Large intestine (tissue), 3 donors: ENCODE results near the gene ZBTB17. TPM values are rescaled to one million over a fixed set of nuclear protein-coding genes. Genes with fewer than 3 reads are reported as not detected.

Experiments used
- DNase-seq, 2 donors: peaks; one replicate each; pipeline versions ENCODE4 v3.0.0 to v3.0.0-alpha.2; 2013
- H3K27ac ChIP-seq: one replicate; pipeline ENCODE4 v1.5.1; 2013; ENCODE audit warnings: low read length
- H3K27me3 ChIP-seq: 2 replicates; pipeline ENCODE4 v1.6.1; 2013; ENCODE audit warnings: low read length; ENCODE audit not compliant: control insufficient read depth, insufficient read depth
- H3K36me3 ChIP-seq: 2 replicates; pipeline ENCODE4 v1.6.1; 2013; ENCODE audit warnings: low read length; ENCODE audit not compliant: control insufficient read depth, insufficient read depth
- H3K4me1 ChIP-seq: one replicate; pipeline ENCODE4 v1.6.1; 2013; ENCODE audit warnings: low read length; ENCODE audit not compliant: control insufficient read depth, insufficient read depth
- H3K4me3 ChIP-seq: one replicate; pipeline ENCODE4 v1.5.1; 2013; ENCODE audit warnings: low read length
- H3K9me3 ChIP-seq: one replicate; pipeline ENCODE4 v1.6.1; 2013; ENCODE audit warnings: mild to moderate bottlenecking, low read depth, low read length, moderate library complexity; ENCODE audit not compliant: control insufficient read depth
- WGBS: methylation state at CpG from one replicate; pipeline ENCODE4 v1.1.5; 2013; ENCODE audit warnings: low lambda C conversion rate; ENCODE audit not compliant: insufficient coverage; 5-methylcytosine and 5-hydroxymethylcytosine counted together
- polyA plus RNA-seq: library from polyadenylated mRNA; unstranded; fragments of 120-200 nt; gene quantifications from one replicate; pipeline ENCODE4 v1.2.1, GENCODE V29; 2013

ZBTB17 gene
- polyA plus RNA-seq, 1 donor: 22.8 TPM

- no CpG with 5 or more reads among the region's 13 CpGs for WGBS
Measured at GRCh38 chr1:15969321-15969880, 6.5 kb downstream of the ZBTB17 start.

GRCh38 chr1:15968172-15968571, 7.7 kb downstream of the ZBTB17 start:
- no peaks in the 10 kb centered on the region for H3K27me3 ChIP-seq
- H3K4me1 ChIP-seq: no peaks in the 10 kb centered on the region
- no peak overlapping the region for H3K27ac ChIP-seq
- no peak overlapping the region for H3K4me3 ChIP-seq
- peaks cover 3% of the 10 kb centered on the region for H3K9me3 ChIP-seq
- DNase-seq: no peak
- WGBS: 100% methylated on average over 1 of the region's 5 CpGs
- H3K36me3 ChIP-seq: peaks cover 37% of the 10 kb centered on the region

More at GRCh38 chr1:15969321-15969880, 6.5 kb downstream of the ZBTB17 start:
- H3K36me3 ChIP-seq: peaks cover 39% of the 10 kb centered on the region
- H3K27me3 ChIP-seq: no peaks in the 10 kb centered on the region
- no peak overlapping the region for H3K4me3 ChIP-seq
- DNase-seq: no peak
- no peak overlapping the region for H3K27ac ChIP-seq
- no peaks in the 10 kb centered on the region for H3K4me1 ChIP-seq
- H3K9me3 ChIP-seq: peaks cover 3% of the 10 kb centered on the region

DNA sequence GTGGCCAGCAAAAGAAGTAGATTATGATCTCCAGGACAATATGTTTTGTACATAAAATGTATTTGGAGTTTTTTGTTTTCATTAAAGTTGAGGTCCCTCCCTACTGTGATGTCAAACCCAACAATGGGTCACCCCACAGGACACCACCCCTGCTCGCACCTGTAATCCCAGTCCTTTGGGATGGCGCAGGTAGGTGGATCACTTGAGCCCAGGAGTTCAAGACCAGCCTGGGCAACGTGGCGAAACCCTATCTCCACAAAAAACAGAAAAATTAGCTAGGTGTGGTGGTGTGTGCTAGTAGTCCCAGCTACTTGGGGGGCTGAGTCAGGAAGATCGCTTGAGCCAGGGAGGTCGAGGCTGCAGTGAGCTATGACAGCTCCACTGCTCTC, 9.0 kb downstream of the ZBTB17 start:
- WGBS: no CpG with 5 or more reads among the region's 6 CpGs
- H3K4me1 ChIP-seq: no peaks in the 10 kb centered on the region
- DNase-seq: no peak
- no peaks in the 10 kb centered on the region for H3K27me3 ChIP-seq
- H3K36me3 ChIP-seq: peaks cover 30% of the 10 kb centered on the region
- H3K27ac ChIP-seq: no peak overlapping the region
- peaks cover 3% of the 10 kb centered on the region for H3K9me3 ChIP-seq
- H3K4me3 ChIP-seq: no peak overlapping the region

GRCh38 chr1:15966081-15966955, 9.6 kb downstream of the ZBTB17 start:
- Histone ChIP-seq H3K4me3 (no peak overlapping the region), H3K4me1 (no peaks in the 10 kb centered on the region), H3K36me3 (peaks cover 26% of the 10 kb centered on the region), H3K27ac (no peak overlapping the region), H3K9me3 (peaks cover 3% of the 10 kb centered on the region), H3K27me3 (no peaks in the 10 kb centered on the region)
- DNase-seq: no peak
- 96% methylated on average over 4 of the region's 18 CpGs for WGBS

GRCh38 chr1:15965228-15965767, 10.6 kb downstream of the ZBTB17 start:
- WGBS: 100% methylated on average over 3 of the region's 7 CpGs
- Histone ChIP-seq H3K27ac (no peak overlapping the region), H3K36me3 (peaks cover 24% of the 10 kb centered on the region), H3K27me3 (no peaks in the 10 kb centered on the region), H3K4me1 (no peaks in the 10 kb centered on the region), H3K9me3 (peaks cover 3% of the 10 kb centered on the region), H3K4me3 (no peak overlapping the region)
- no peak for DNase-seq

DNA sequence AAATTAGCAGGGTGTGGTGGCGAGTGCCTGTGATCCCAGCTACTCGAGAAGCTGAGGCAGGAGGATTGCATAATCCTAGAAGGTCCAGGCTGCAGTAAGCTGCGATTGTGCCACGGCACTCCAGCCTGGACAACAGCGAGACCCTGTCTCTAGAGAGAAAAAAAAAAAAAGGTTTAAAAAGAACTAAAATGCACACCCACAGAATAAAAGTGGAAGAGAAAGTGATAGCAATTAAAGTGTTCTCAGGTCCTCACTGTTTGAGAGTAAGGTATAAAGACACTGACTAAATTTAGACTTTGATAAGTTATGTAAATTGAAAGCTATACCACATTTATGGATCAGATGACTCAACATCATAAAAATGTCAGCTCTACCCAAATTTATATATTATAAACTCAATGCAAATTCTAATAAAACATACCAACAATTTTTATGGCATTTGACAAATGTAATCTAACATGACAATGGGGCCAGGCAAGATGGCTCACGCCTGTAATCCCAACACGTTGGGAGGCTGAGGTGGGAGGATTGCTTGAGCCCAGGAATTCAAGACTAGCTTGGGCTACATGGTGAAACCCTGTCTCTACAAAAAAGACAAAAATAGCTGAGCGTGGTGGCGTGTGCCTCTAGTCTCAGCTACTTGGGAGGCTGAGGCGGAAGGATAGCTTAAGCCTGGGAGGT, 11.8 kb downstream of the ZBTB17 start:
- Histone ChIP-seq H3K4me1 (no peaks in the 10 kb centered on the region), H3K4me3 (no peak overlapping the region), H3K27ac (no peak overlapping the region), H3K9me3 (no peaks in the 10 kb centered on the region), H3K36me3 (peaks cover 15% of the 10 kb centered on the region), H3K27me3 (no peaks in the 10 kb centered on the region)
- no peak for DNase-seq
- WGBS: 80% methylated on average over 1 of the region's 10 CpGs

DNA sequence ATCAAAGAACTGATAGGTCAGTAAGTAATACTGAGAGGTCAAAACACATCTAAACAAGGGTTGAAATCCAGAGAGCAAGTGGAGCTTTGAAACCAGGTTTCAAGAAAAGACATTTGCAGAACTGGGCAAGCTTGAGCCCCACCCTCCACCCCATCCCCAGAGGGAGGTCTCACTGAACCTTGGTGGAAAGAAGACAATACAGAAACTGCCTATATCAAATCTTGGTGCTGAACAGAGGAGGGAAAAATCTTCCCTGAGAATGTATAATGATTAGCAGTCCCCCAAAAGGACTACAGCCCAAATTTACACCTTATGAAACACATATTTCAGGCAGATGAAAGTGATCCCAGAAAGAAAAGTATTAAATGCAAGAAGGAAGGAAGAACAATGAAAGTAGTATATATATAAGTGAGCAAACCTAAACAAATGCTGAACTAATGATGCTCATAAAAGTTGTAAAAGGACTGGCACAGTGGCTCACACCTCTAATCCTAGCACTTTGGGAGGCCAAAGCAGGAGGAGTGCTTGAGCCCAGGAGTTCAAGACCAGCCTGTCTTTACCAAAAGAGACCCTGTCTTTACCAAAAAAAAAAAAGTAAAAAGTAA, 12.4 kb downstream of the ZBTB17 start:
- Histone ChIP-seq H3K27ac (no peak overlapping the region), H3K4me3 (no peak overlapping the region), H3K9me3 (no peaks in the 10 kb centered on the region), H3K27me3 (no peaks in the 10 kb centered on the region), H3K4me1 (no peaks in the 10 kb centered on the region), H3K36me3 (peaks cover 9% of the 10 kb centered on the region)
- no peak for DNase-seq

- Histone ChIP-seq H3K27me3 (no peaks in the 10 kb centered on the region), H3K4me1 (no peaks in the 10 kb centered on the region), H3K36me3 (peaks cover 3% of the 10 kb centered on the region), H3K27ac (no peak overlapping the region), H3K4me3 (no peak overlapping the region), H3K9me3 (no peaks in the 10 kb centered on the region)
- whole genome bisulfite sequencing: 100% methylated on average over 2 of the region's 8 CpGs
- DNase-seq: no peak
Measured at GRCh38 chr1:15962671-15963362, 13.1 kb downstream of the ZBTB17 start.

DNA sequence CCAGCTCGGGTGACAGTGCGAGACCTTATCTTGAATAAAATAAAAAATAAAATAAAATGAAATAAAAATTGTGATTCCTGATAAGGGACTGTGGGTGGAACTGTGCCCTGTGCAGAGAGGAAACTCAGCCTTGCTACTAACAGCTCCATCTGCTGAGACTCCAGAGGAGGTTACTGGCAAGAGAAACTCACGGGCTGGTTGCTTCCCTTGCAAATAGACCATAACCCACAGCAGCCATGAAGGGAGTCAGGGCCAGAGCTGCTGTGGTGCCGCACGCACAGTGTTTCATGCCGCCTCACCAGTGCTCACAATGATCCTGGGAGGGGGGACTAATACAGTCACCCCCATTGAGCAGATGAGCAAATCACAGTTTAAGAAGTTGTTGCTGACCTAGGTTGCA, 13.7 kb downstream of the ZBTB17 start:
- H3K27me3 ChIP-seq: no peaks in the 10 kb centered on the region
- DNase-seq: no peak
- H3K27ac ChIP-seq: no peak overlapping the region
- WGBS: 100% methylated on average over 1 of the region's 6 CpGs
- H3K4me1 ChIP-seq: no peaks in the 10 kb centered on the region
- H3K4me3 ChIP-seq: no peak overlapping the region
- H3K9me3 ChIP-seq: no peaks in the 10 kb centered on the region
- peaks cover 5% of the 10 kb centered on the region for H3K36me3 ChIP-seq

DNA sequence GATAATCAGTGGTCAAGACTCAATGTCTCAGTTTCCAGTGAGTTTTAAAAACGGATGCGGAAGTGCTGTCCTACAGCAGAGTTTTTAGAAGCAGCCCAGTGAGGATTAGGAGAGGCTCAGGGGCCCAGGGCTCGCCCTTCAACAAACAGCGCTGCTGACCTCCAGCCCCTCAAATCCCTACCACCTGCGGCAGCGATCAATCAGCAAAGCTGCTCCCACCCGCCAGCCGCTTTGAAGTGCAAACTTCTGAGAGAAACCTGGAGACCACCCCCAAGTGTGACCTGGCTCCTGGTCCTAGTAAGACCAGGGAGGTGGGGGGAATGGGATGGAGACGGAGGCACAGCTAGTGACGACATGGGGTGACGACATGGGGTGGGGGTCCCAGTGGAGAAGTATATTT, 14.4 kb downstream of the ZBTB17 start:
- H3K9me3 ChIP-seq: no peaks in the 10 kb centered on the region
- DNase-seq: no peak

More for the DNA sequence above, 14.4 kb downstream of the ZBTB17 start:
- H3K4me1 ChIP-seq: no peaks in the 10 kb centered on the region
- no CpG with 5 or more reads among the region's 11 CpGs for WGBS
- H3K4me3 ChIP-seq: no peak overlapping the region
- H3K27me3 ChIP-seq: no peaks in the 10 kb centered on the region
- H3K27ac ChIP-seq: no peak overlapping the region
- peaks cover 5% of the 10 kb centered on the region for H3K36me3 ChIP-seq
